Activated CD8-positive, alpha-beta T cell treated with anti-CD3 and anti-CD28 coated beads for 36 hours (primary cell): ENCODE data around the gene NR5A2. TPM values are rescaled to one million over a fixed set of nuclear protein-coding genes. Genes with fewer than 3 reads are reported as not detected.

Source experiments
- ATAC-seq: fragments of 200-7000 bp; cut with Tn5 transposase; one replicate; pipeline ENCODE4 v1.10.0; 2021; ENCODE audit warnings: mild to moderate bottlenecking, moderate library complexity
- CTCF ChIA-PET: fragments of 350-600 bp; sonication (Branson Sonifier 250); formaldehyde crosslinking; loops from one replicate; lab custom pipeline; 2021; ENCODE audit warnings: antibody characterized with exemption; lab: Charles Lee
- POLR2A ChIA-PET: fragments of 350-600 bp; sonication (Branson Sonifier 250); formaldehyde crosslinking; loops from one replicate; lab custom pipeline; 2021; ENCODE audit warnings: antibody characterized with exemption; lab: Charles Lee
- DNase-seq: peaks from one replicate; pipeline ENCODE4 v3.0.0-alpha.2; 2020
- H3K27ac Mint-ChIP-seq: one replicate; pipeline ENCODE4 v1.8.0; 2021; ENCODE audit warnings: mild to moderate bottlenecking, mixed read lengths
- H3K27me3 Mint-ChIP-seq: one replicate; pipeline ENCODE4 v1.8.0; 2021; ENCODE audit warnings: mixed read lengths
- H3K36me3 Mint-ChIP-seq: one replicate; pipeline ENCODE4 v1.8.0; 2021; ENCODE audit warnings: low read depth, mixed read lengths
- H3K4me1 Mint-ChIP-seq: one replicate; pipeline ENCODE4 v1.8.0; 2021; ENCODE audit warnings: low read depth, mixed read lengths
- H3K4me3 Mint-ChIP-seq: one replicate; pipeline ENCODE4 v1.8.0; 2021; ENCODE audit warnings: mild to moderate bottlenecking, moderate library complexity, mixed read lengths
- H3K9me3 Mint-ChIP-seq: one replicate; pipeline ENCODE4 v1.8.0; 2021; ENCODE audit warnings: mixed read lengths
- intact Hi-C: fragments of 100-400 bp; cut with micrococcal nuclease; formaldehyde crosslinking; loops from one replicate; pipeline ENCODE4 v1.10.0; 2022
- total RNA-seq, 2 experiments: library from RNA; stranded (reverse); gene quantifications; one replicate each; pipeline ENCODE4 v1.2.3, GENCODE V29; 2021
- TF ChIP-seq, protein P1 (sequence below): fragments of 200-600 bp; IDR thresholded peaks from one replicate; pipeline ENCODE4 v1.8.0; 2022; ENCODE audit warnings: antibody characterized with exemption, mild to moderate bottlenecking

NR5A2 gene
- total RNA-seq, 2 experiments from 2014 or later: not detected

DNA sequence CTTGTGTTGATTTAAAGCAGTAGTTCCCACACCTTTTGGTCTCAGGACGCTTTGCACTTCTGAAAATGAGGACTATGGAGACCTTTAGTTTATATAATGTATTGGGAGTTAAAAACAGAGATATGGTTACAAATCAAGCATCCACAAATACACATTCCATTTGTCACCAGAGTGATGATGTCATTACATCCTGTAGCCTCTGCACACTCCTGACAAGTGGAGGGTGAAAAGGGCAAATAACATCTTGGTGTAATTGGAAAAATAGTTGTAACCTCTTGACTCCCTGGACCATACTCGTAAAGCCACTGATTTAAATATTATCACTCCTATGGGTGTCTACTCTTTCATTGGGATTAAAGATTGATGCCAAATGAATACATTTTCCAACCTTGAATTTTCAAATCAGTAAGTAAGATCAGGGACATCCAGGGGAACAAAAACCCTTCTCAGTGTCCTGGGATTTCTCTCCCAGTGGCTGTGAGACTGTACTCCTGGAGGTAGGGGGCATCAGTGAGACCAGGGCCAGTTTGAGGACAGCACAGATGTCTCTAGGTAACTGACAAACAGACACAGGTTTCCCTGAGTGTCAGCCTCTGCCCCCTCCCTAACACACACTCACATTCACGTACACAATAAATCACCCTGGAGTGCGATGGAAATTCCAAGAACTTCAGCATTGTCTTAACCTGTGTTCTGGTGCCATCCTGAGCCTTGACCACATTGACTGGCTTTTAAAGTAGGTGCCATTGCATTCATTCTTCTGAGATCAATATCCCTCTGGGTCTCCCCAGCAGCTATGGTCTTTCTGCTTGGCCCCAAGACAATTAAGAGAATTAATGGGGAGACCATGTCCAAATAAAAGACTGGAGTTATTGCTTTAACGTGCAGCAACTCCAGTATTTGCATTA lies 63.0 kb downstream of the NR5A2 start:
- no peaks in the 10 kb centered on the region for H3K9me3 Mint-ChIP-seq
- no peak overlapping the region for H3K27ac Mint-ChIP-seq
- TF ChIP-seq, protein P1, sequence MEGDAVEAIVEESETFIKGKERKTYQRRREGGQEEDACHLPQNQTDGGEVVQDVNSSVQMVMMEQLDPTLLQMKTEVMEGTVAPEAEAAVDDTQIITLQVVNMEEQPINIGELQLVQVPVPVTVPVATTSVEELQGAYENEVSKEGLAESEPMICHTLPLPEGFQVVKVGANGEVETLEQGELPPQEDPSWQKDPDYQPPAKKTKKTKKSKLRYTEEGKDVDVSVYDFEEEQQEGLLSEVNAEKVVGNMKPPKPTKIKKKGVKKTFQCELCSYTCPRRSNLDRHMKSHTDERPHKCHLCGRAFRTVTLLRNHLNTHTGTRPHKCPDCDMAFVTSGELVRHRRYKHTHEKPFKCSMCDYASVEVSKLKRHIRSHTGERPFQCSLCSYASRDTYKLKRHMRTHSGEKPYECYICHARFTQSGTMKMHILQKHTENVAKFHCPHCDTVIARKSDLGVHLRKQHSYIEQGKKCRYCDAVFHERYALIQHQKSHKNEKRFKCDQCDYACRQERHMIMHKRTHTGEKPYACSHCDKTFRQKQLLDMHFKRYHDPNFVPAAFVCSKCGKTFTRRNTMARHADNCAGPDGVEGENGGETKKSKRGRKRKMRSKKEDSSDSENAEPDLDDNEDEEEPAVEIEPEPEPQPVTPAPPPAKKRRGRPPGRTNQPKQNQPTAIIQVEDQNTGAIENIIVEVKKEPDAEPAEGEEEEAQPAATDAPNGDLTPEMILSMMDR: no peak
- intact Hi-C loops: no loop called here
- ChIA-PET POLR2A (no interaction called here), CTCF (no interaction called here)
- H3K4me1 Mint-ChIP-seq: no peaks in the 10 kb centered on the region
- ATAC-seq: no peak
- no peaks in the 10 kb centered on the region for H3K36me3 Mint-ChIP-seq
- DNase-seq: no peak
- peaks cover 12% of the 10 kb centered on the region for H3K27me3 Mint-ChIP-seq
- no peak overlapping the region for H3K4me3 Mint-ChIP-seq

DNA sequence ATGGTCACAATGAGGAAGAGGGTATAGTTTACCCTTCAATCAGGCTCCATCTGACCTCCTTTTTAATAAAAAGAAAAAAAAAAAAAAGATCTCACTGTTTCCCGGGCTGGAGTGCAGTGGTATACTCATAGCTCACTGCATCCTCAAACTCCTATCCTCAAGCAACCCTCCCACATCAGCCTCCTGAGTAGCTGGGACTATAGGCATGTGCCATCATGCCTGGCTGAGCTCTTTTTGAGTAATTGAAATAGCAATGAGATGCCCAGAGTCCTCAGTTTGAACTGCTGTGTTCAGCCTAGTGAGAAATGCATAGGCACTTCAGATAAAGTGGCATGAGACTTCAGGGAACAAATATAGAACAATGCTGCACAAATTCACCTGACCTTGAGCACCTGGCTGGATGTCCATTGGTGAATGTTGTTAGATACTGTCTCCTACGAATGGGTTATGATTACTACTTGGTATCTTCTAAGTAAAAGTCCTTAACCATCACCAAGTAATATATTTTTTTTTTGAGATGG lies 67.6 kb downstream of the NR5A2 start:
- TF ChIP-seq, protein P1: no peak

DNA sequence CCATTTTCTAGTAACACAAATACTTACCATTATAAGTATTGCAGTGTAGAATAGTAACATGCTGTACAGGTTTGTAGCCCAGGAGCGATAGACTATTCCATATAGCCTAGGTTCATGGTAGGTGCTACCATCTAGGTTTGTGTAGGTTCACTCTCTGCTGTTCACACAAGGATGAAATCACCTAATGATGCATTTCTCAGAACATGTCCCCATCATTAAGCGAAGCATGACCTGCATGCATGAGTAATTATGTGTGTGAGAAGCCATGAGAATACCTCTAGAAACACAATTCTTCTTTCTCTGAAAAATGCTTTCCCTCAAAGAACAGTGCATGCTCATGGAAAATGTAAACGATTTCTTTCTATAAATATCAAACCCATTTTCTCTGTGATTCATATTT lies 69.3 kb downstream of the NR5A2 start:
- Mint-ChIP-seq H3K4me1 (peaks cover 2% of the 10 kb centered on the region), H3K27me3 (peaks cover 3% of the 10 kb centered on the region), H3K4me3 (no peak overlapping the region), H3K9me3 (no peaks in the 10 kb centered on the region), H3K27ac (no peak overlapping the region), H3K36me3 (no peaks in the 10 kb centered on the region)
- CTCF ChIA-PET: no interaction called here
- TF ChIP-seq, protein P1: no peak
- POLR2A ChIA-PET: no interaction called here
- intact Hi-C loops: no loop called here
- ATAC-seq (no peak), DNase-seq (no peak)

More for the DNA sequence above, 67.6 kb downstream of the NR5A2 start:
- ChIA-PET POLR2A (no interaction called here), CTCF (interaction anchor here (1.0 kb wide), 1 partner anchor 27 kb away, joined by 3 read pairs; no protein-coding TSS in a partner anchor)
- DNase-seq: no peak
- Mint-ChIP-seq H3K4me3 (no peak overlapping the region), H3K9me3 (no peaks in the 10 kb centered on the region), H3K27ac (no peak overlapping the region), H3K36me3 (no peaks in the 10 kb centered on the region), H3K27me3 (peaks cover 4% of the 10 kb centered on the region), H3K4me1 (peaks cover 2% of the 10 kb centered on the region)
- intact Hi-C loops: no loop called here
- ATAC-seq: no peak

DNA sequence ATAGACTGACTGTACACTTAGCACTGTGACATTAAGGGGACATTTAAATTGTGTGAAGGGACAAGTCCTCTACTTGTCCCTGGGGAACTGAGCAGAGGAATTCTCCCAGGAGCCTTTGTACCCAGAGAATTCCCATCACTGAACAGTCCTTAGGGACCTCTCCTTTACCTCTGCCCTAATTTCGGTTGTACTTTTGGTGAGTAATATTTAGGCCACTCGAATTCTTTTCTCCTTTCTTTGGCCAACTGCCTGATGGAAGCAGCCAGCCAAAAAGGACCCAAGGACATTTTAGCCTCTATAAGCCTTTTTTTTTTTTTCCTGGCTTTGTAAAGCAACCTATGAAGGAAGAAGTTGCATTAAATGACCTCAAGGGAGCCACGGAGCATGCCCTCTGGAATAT lies 71.5 kb downstream of the NR5A2 start:
- Mint-ChIP-seq H3K27ac (no peak overlapping the region), H3K4me1 (peaks cover 2% of the 10 kb centered on the region), H3K4me3 (no peak overlapping the region), H3K36me3 (no peaks in the 10 kb centered on the region), H3K27me3 (no peaks in the 10 kb centered on the region), H3K9me3 (no peaks in the 10 kb centered on the region)
- intact Hi-C loops: no loop called here
- DNase-seq: no peak
- ChIA-PET POLR2A (no interaction called here), CTCF (no interaction called here)
- TF ChIP-seq, protein P1: no peak
- no peak for ATAC-seq
